Prostate gland (tissue), 2 donors: Measurements from ENCODE around the gene ZC3H12A.

ENCODE experiments used
- POLR2A ChIP-seq: fragments of 450-650 bp; IDR thresholded peaks from one replicate; pipeline ENCODE4 v1.6.1; 2016; ENCODE audit warnings: antibody characterized with exemption, mild to moderate bottlenecking
- POLR2AphosphoS5 ChIP-seq: sonication (generic); formaldehyde crosslinking; IDR thresholded peaks from one replicate; pipeline ENCODE4 v1.6.1; 2017; ENCODE audit warnings: antibody characterized with exemption
- TF ChIP-seq, protein P1 (sequence below), 4 experiments: fragments of 200-600 bp in 2 of 4; fragments of 450-650 bp in 2 of 4; sonication (generic) in 2 of 4; IDR thresholded peaks; 1 replicate in 3 of 4; 2 replicates in 1 of 4; pipeline ENCODE4 v1.5.1; 2016 to 2019; ENCODE audit warnings: antibody characterized with exemption in 4 of 4, mild to moderate bottlenecking in 2 of 4, moderate library complexity in 2 of 4

DNA sequence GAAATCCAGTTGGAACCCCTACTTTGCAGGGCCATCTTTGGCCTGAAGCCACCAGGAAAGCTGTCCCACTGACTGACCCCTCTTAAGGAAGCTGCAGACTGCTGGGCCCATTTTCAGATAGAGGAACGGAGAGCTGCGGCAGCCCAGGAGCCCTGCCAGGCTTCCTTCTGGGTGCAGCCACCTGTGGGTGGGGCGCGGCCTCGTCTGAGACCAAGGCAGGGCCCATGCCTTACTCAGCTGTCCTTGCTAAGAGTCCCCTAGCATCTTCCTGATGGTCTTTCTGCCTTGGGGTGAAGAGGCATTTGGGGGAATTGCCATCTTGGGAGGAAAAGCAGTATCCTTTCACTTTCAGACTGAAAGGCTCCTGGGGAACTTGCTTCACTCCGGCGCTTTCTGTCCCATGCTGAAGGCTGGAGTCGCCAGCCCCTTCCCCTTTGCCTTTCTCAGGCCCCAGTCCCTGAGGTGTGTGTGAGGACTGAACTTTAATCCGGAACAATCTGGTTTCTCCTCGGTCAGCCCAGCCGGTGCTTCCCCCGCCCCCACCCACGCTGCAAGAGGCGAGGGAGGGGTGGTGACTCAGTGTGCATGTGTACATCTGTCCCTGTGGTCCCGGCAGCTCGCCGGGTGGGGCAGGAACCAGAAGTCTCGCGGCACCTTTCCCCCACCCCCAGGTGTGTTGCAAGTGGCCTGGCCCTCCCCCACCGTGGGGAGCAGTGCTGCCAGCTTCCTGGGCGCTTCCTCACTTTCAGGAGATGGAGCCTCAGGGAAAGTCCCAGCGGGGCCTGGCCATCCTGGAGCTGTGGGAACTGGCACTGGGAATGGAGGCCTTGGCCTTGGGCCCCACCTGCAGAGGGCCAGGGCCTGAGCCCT lies 5.1 kb downstream of the ZC3H12A start:
- TF ChIP-seq, protein P1, sequence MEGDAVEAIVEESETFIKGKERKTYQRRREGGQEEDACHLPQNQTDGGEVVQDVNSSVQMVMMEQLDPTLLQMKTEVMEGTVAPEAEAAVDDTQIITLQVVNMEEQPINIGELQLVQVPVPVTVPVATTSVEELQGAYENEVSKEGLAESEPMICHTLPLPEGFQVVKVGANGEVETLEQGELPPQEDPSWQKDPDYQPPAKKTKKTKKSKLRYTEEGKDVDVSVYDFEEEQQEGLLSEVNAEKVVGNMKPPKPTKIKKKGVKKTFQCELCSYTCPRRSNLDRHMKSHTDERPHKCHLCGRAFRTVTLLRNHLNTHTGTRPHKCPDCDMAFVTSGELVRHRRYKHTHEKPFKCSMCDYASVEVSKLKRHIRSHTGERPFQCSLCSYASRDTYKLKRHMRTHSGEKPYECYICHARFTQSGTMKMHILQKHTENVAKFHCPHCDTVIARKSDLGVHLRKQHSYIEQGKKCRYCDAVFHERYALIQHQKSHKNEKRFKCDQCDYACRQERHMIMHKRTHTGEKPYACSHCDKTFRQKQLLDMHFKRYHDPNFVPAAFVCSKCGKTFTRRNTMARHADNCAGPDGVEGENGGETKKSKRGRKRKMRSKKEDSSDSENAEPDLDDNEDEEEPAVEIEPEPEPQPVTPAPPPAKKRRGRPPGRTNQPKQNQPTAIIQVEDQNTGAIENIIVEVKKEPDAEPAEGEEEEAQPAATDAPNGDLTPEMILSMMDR (IDR thresholded peaks at IDR 0.05): no peak
- TF ChIP-seq POLR2A (peak; percentile 69), POLR2AphosphoS5 (peak; percentile 95)
